ENCODE measurements around the gene CLTC. TPM values are rescaled to one million over a fixed set of nuclear protein-coding genes. Genes with fewer than 3 reads are reported as not detected.
"Not testable (repeated sequence)": the region's sequence is repeated elsewhere in the genome, so short reads cannot be mapped to it uniquely, and the experiment has no call there.

CLTC gene
- total RNA-seq (259 TPM), polyA plus RNA-seq (ENCODE audit: insufficient read depth, low read depth, low replicate concordance) (213 TPM)
- long read RNA-seq, donor 1, full-length matches to known transcripts, result 12 of 33 reads
- long read RNA-seq, donor 1, partial matches to known transcripts, result 21 of 33 reads
- long read RNA-seq, donor 1, other reads (novel, unspliced or antisense), result 0 of 33 reads
- long read RNA-seq, donor 2, full-length matches to known transcripts, result 13 of 28 reads
- long read RNA-seq, donor 2, partial matches to known transcripts, result 15 of 28 reads
- long read RNA-seq, donor 2, other reads (novel, unspliced or antisense), result 0 of 28 reads
- long read RNA-seq, donor 3, full-length matches to known transcripts, result 17 of 59 reads
- long read RNA-seq, donor 3, partial matches to known transcripts, result 42 of 59 reads
- long read RNA-seq, donor 3, other reads (novel, unspliced or antisense), result 0 of 59 reads
- long read RNA-seq, donor 4, full-length matches to known transcripts, result 4 of 43 reads
- long read RNA-seq, donor 4, partial matches to known transcripts, result 27 of 43 reads
- long read RNA-seq, donor 4, other reads (novel, unspliced or antisense), result 12 of 43 reads
- long read RNA-seq, donor 5, full-length matches to known transcripts, result 2 of 2 reads
- long read RNA-seq, donor 5, partial matches to known transcripts, result 0 of 2 reads
- long read RNA-seq, donor 5, other reads (novel, unspliced or antisense), result 0 of 2 reads
- long read RNA-seq, donor 6, partial matches to known transcripts, result 80 of 81 reads
- long read RNA-seq, donor 6, other reads (novel, unspliced or antisense), result 0 of 81 reads
- long read RNA-seq, donor 7, full-length matches to known transcripts, result 52 of 84 reads
- long read RNA-seq, donor 7, partial matches to known transcripts, result 27 of 84 reads
- long read RNA-seq, donor 7, other reads (novel, unspliced or antisense), result 5 of 84 reads
- long read RNA-seq, donor 8, full-length matches to known transcripts, result 6 of 77 reads
- long read RNA-seq, donor 8, partial matches to known transcripts, result 71 of 77 reads
- long read RNA-seq, donor 8, other reads (novel, unspliced or antisense), result 0 of 77 reads
- long read RNA-seq, donor 9, full-length matches to known transcripts, result 4 of 11 reads
- long read RNA-seq, donor 9, partial matches to known transcripts, result 7 of 11 reads
- long read RNA-seq, donor 9, other reads (novel, unspliced or antisense), result 0 of 11 reads
- long read RNA-seq, donor 10, full-length matches to known transcripts, result 11 of 29 reads
- long read RNA-seq, donor 10, partial matches to known transcripts, result 18 of 29 reads
- long read RNA-seq, donor 10, other reads (novel, unspliced or antisense), result 0 of 29 reads

DNA sequence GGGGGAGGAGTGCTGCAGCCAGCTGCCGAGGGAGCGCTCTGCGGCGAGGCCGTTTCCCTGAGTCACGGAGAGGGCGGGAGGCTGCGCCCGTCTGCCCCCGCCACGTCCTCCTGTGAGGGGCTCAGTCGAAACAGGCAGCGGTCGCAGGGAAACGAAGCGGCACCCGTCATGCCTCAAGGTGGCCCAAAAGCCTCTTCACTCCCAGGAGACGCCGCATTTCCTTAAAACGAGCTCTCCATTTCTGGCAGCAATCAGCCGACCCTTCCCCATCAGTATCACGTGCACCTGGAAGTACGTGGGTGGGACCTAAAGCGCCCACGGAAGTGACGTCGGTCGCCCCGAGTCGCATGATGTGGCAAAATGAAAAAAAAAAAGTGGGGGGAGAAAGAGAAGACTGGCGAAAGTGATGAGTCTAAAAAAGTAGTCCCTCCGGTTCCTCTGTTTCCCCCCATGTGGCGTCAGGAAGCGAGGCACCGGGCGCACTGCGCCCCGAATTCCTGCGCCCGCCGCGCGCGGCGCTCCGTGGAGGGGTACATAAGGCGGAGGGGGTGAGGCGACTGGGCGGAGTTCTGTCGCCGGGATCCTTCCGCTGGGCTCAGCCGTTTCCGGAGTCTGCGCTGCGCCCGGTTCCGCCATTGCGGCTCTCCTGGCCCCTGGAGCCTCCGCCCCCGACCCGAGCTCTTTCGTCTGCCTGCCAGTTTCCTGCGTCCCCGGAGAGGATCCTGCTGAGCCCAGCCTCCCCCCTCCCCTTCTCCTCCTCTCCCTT is at the start of gene CLTC:
TSS of gene CLTC (plus strand) at position 598 of the 766 bp plus-strand sequence. CDS start 237 bp downstream, outside the sequence.
- H3K9me3 ChIP-seq (ENCODE audit: control insufficient read depth in 2 of 3, insufficient read depth in 1 of 3, low read length in 3 of 3), result no peaks in the 10 kb centered on the region
- H3K27ac ChIP-seq (ENCODE audit: low read depth in 2 of 2, low read length in 2 of 2), result peak within 1 kb of the TSS; percentile 99
- DNase-seq, result peak; percentile 94 to 99 (median 97)
- TF ChIP-seq, protein P1, sequence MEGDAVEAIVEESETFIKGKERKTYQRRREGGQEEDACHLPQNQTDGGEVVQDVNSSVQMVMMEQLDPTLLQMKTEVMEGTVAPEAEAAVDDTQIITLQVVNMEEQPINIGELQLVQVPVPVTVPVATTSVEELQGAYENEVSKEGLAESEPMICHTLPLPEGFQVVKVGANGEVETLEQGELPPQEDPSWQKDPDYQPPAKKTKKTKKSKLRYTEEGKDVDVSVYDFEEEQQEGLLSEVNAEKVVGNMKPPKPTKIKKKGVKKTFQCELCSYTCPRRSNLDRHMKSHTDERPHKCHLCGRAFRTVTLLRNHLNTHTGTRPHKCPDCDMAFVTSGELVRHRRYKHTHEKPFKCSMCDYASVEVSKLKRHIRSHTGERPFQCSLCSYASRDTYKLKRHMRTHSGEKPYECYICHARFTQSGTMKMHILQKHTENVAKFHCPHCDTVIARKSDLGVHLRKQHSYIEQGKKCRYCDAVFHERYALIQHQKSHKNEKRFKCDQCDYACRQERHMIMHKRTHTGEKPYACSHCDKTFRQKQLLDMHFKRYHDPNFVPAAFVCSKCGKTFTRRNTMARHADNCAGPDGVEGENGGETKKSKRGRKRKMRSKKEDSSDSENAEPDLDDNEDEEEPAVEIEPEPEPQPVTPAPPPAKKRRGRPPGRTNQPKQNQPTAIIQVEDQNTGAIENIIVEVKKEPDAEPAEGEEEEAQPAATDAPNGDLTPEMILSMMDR (IDR thresholded peaks at IDR 0.05; ENCODE audit: borderline replicate concordance, extremely low read depth, insufficient read depth), result no peak
- H3K27me3 ChIP-seq (ENCODE audit: control insufficient read depth, insufficient read depth, low read length), result no peaks in the 10 kb centered on the region
- peaks cover 11 to 38% (median 11%) of the 10 kb centered on the region in 3 donors for H3K4me1 ChIP-seq (ENCODE audit: control insufficient read depth in 2 of 3, insufficient read depth in 2 of 3, low read depth in 1 of 3, low read length in 3 of 3)
- H3K9ac ChIP-seq (ENCODE audit: low read length in 3 of 3), result peak within 1 kb of the TSS; percentile 69 to 96 (median 78)
- no peaks in the 10 kb centered on the region for H3K36me3 ChIP-seq (ENCODE audit: control insufficient read depth in 2 of 3, insufficient read depth in 3 of 3, low read length in 3 of 3)
- peak within 1 kb of the TSS; percentile 63 to 99 (median 67) for H3K4me3 ChIP-seq (ENCODE audit: low read length in 3 of 3)
- intact Hi-C loops (cut with DNase I), result no loop called here
- no peak for FAIRE-seq

DNA sequence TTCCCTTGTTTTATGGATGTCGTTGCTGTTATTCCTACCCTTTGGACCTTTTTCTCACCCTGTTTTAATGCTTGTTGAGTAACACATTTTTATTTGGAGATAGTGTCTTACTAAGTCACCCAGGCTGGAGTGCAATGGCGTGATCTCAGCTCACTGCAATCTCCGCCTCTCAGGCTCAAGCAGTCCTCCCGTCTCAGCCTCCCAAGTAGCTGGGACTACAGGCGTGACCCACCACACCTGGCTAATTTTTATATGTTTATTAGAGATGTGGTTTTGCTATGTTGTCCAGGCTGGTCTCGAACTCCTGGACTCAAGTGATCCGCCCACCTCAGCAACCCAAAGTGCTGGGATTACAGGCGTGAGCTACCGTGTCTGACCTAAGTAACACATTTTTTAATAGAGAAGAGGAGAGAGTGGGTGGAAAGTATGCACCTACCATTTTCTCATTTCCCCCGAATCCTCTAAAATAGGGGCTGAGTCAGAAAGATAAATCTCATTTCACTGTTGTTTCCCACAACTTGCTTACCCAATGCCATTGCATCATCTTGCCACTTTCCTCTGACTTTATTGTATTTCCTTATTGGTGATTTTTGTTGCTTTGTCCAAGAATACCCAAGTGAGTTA is 47.3 kb upstream of the CLTC start:
- Histone ChIP-seq H3K4me3 (ENCODE audit: low read length in 3 of 3) (no peak overlapping the region), H3K27ac (ENCODE audit: low read depth in 2 of 2, low read length in 2 of 2) (no peak overlapping the region), H3K9me3 (ENCODE audit: control insufficient read depth in 2 of 3, insufficient read depth in 1 of 3, low read length in 3 of 3) (no peaks in the 10 kb centered on the region), H3K4me1 (ENCODE audit: control insufficient read depth in 2 of 3, insufficient read depth in 2 of 3, low read depth in 1 of 3, low read length in 3 of 3) (no peaks in the 10 kb centered on the region), H3K36me3 (ENCODE audit: control insufficient read depth in 2 of 3, insufficient read depth in 3 of 3, low read length in 3 of 3) (peaks cover 0 to 3% (median 3%) of the 10 kb centered on the region in 3 donors), H3K27me3 (ENCODE audit: control insufficient read depth, insufficient read depth, low read length) (no peaks in the 10 kb centered on the region), H3K9ac (ENCODE audit: low read length in 3 of 3) (no peak overlapping the region)
- TF ChIP-seq, protein P1 (IDR thresholded peaks at IDR 0.05; ENCODE audit: borderline replicate concordance, extremely low read depth, insufficient read depth), result no peak
- intact Hi-C loops (cut with DNase I), result no loop called here
- no peak for DNase-seq
- no peak for FAIRE-seq

DNA sequence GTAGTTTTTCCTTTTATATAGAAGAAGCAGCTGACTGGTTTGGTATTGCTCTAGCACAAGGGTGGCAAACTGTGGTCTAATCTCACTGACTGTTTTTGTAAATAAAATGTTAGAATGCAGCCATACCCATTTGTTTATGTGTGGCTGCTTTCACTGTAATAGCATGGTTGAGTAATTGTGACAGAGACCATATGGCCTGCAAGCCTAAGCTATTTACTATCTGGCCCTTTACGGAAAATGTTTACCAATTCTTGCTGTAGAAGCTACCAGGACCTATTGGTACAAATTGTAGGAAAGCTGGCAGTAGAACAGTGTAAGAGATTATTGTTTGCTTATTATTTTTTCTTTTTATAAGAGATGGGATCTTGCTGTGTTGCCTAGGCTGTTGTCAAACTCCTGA is 35.5 kb upstream of the CLTC start:
- FAIRE-seq; intact Hi-C loops (cut with DNase I); DNase-seq; H3K4me1 ChIP-seq (ENCODE audit: control insufficient read depth in 2 of 3, insufficient read depth in 2 of 3, low read depth in 1 of 3, low read length in 3 of 3); H3K9me3 ChIP-seq (ENCODE audit: control insufficient read depth in 2 of 3, insufficient read depth in 1 of 3, low read length in 3 of 3); H3K4me3 ChIP-seq (ENCODE audit: low read length in 3 of 3); H3K27ac ChIP-seq (ENCODE audit: low read depth in 2 of 2, low read length in 2 of 2); H3K36me3 ChIP-seq (ENCODE audit: control insufficient read depth in 2 of 3, insufficient read depth in 3 of 3, low read length in 3 of 3); H3K9ac ChIP-seq (ENCODE audit: low read length in 3 of 3); H3K27me3 ChIP-seq (ENCODE audit: control insufficient read depth, insufficient read depth, low read length): not testable (repeated sequence)
